CD4-positive, alpha-beta memory T cell (primary cell): ENCODE measurements around the gene P4HB. TPM values are rescaled to one million over a fixed set of nuclear protein-coding genes. Genes with fewer than 3 reads are reported as not detected.

Source experiments
- CTCF ChIA-PET: fragments of 350-600 bp; sonication (Branson Sonifier 250); formaldehyde crosslinking; loops from one replicate; lab custom pipeline; 2021; ENCODE audit warnings: inconsistent platforms; ENCODE audit not compliant: partially characterized antibody; lab: Charles Lee
- POLR2A ChIA-PET: fragments of 350-600 bp; sonication (Branson Sonifier 250); formaldehyde crosslinking; loops from one replicate; lab custom pipeline; 2021; ENCODE audit not compliant: partially characterized antibody; lab: Charles Lee
- DNase-seq, 5 donors: peaks; one replicate each; pipeline versions ENCODE4 v3.0.0 to v3.0.0-alpha.2; 2020 to 2022; ENCODE audit warnings: mixed read lengths in 1 of 5
- H3K27ac ChIP-seq: one replicate; pipeline ENCODE4 v1.7.0; 2013; ENCODE audit warnings: low read depth, low read length
- H3K27me3 ChIP-seq: 2 replicates; pipeline ENCODE4 v1.7.0; 2013; ENCODE audit warnings: mild to moderate bottlenecking, low read length, moderate library complexity; ENCODE audit not compliant: insufficient read depth
- H3K36me3 ChIP-seq: 2 replicates; pipeline ENCODE4 v1.7.0; 2013; ENCODE audit warnings: mild to moderate bottlenecking, low read length, moderate library complexity; ENCODE audit not compliant: insufficient read depth
- H3K4me1 ChIP-seq: 2 replicates; pipeline ENCODE4 v1.7.0; 2013; ENCODE audit warnings: mild to moderate bottlenecking, low read length, moderate library complexity; ENCODE audit not compliant: insufficient read depth
- H3K4me3 ChIP-seq, 2 donors: one replicate each; pipeline ENCODE4 v1.7.0; 2013; ENCODE audit warnings: low read length in 2 of 2, mild to moderate bottlenecking in 1 of 2
- H3K9me3 ChIP-seq, 2 donors: one replicate each; pipeline ENCODE4 v1.7.0; 2013; ENCODE audit warnings: low read length in 2 of 2, control low read depth in 1 of 2; ENCODE audit not compliant: control insufficient read depth in 1 of 2
- H3K27ac Mint-ChIP-seq, 7 donors: one replicate each; pipeline ENCODE4 v1.8.0; 2020 to 2021; ENCODE audit warnings: mixed read lengths in 7 of 7, mild to moderate bottlenecking in 6 of 7, inconsistent platforms in 3 of 7, moderate library complexity in 3 of 7
- H3K27me3 Mint-ChIP-seq, 2 donors: one replicate each; pipeline ENCODE4 v1.8.0; 2020 to 2021; ENCODE audit warnings: mixed read lengths in 2 of 2
- H3K36me3 Mint-ChIP-seq, 2 donors: one replicate each; pipeline ENCODE4 v1.8.0; 2020 to 2021; ENCODE audit warnings: mixed read lengths in 2 of 2, inconsistent platforms in 1 of 2, mild to moderate bottlenecking in 1 of 2
- H3K4me1 Mint-ChIP-seq, 4 donors: one replicate each; pipeline ENCODE4 v1.8.0; 2020 to 2021; ENCODE audit warnings: mixed read lengths in 4 of 4, mild to moderate bottlenecking in 1 of 4
- H3K4me3 Mint-ChIP-seq, 8 donors: one replicate each; pipeline ENCODE4 v1.8.0; 2020 to 2021; ENCODE audit warnings: mixed read lengths in 8 of 8, mild to moderate bottlenecking in 7 of 8, moderate library complexity in 6 of 8, inconsistent platforms in 3 of 8
- H3K9me3 Mint-ChIP-seq, 8 donors: one replicate each; pipeline ENCODE4 v1.8.0; 2020 to 2021; ENCODE audit warnings: mixed read lengths in 8 of 8, mild to moderate bottlenecking in 5 of 8, inconsistent platforms in 3 of 8, moderate library complexity in 1 of 8
- intact Hi-C: fragments of 100-400 bp; cut with micrococcal nuclease; formaldehyde crosslinking; loops from one replicate; pipeline ENCODE4 v1.15.1; 2023
- polyA plus RNA-seq, 2 donors: library from polyadenylated mRNA; unstranded; fragments of 300-500 nt; fragmentation: Illumina TruSeq; gene quantifications; one replicate each; pipeline ENCODE4 v1.2.3, GENCODE V29; 2021
- total RNA-seq, 2 experiments: library from RNA; stranded (reverse); gene quantifications; one replicate each; pipeline ENCODE4 v1.2.3, GENCODE V29; 2021

Gene P4HB
- total and polyA plus RNA-seq, 4 experiments from 2014 or later, result 272 to 409 (median 365) TPM

- POLR2A ChIA-PET, result no interaction called here
- peaks cover 6% of the 10 kb centered on the region in 2 donors for H3K27me3 Mint-ChIP-seq
- peaks cover 17% of the 10 kb centered on the region for H3K36me3 ChIP-seq
- CTCF ChIA-PET, result no interaction called here
- DNase-seq, result no peak
- no peak overlapping the region for H3K27ac Mint-ChIP-seq
- no peak overlapping the region for H3K27ac ChIP-seq
- peaks cover 7% of the 10 kb centered on the region in 2 donors for H3K36me3 Mint-ChIP-seq
- peaks cover 2 to 22% (median 7%) of the 10 kb centered on the region in 4 donors for H3K4me1 Mint-ChIP-seq
- peaks cover 13% of the 10 kb centered on the region for H3K4me1 ChIP-seq
- intact Hi-C loops, result no loop called here
- no peak overlapping the region for H3K4me3 ChIP-seq
- no peaks in the 10 kb centered on the region for H3K9me3 Mint-ChIP-seq
- peaks cover 4% of the 10 kb centered on the region for H3K27me3 ChIP-seq
- H3K9me3 ChIP-seq, result no peaks in the 10 kb centered on the region
- H3K4me3 Mint-ChIP-seq, result no peak overlapping the region
Observed at GRCh38 chr17:81905424-81905875, 45.1 kb upstream of the P4HB start.

GRCh38 chr17:81904600-81905423, 44.5 kb upstream of the P4HB start:
- Mint-ChIP-seq H3K27ac (no peak overlapping the region), H3K27me3 (peaks cover 6% of the 10 kb centered on the region in 2 donors), H3K4me1 (peaks cover 2 to 16% (median 7%) of the 10 kb centered on the region in 4 donors), H3K9me3 (no peaks in the 10 kb centered on the region), H3K36me3 (peaks cover 12 to 14% of the 10 kb centered on the region in 2 donors), H3K4me3 (no peak overlapping the region)
- CTCF ChIA-PET, result no interaction called here
- DNase-seq, result no peak
- Histone ChIP-seq H3K4me3 (no peak overlapping the region), H3K9me3 (no peaks in the 10 kb centered on the region), H3K27me3 (peaks cover 4% of the 10 kb centered on the region), H3K27ac (no peak overlapping the region), H3K4me1 (peaks cover 7% of the 10 kb centered on the region), H3K36me3 (peaks cover 22% of the 10 kb centered on the region)
- POLR2A ChIA-PET, result no interaction called here
- intact Hi-C loops, result no loop called here

DNA sequence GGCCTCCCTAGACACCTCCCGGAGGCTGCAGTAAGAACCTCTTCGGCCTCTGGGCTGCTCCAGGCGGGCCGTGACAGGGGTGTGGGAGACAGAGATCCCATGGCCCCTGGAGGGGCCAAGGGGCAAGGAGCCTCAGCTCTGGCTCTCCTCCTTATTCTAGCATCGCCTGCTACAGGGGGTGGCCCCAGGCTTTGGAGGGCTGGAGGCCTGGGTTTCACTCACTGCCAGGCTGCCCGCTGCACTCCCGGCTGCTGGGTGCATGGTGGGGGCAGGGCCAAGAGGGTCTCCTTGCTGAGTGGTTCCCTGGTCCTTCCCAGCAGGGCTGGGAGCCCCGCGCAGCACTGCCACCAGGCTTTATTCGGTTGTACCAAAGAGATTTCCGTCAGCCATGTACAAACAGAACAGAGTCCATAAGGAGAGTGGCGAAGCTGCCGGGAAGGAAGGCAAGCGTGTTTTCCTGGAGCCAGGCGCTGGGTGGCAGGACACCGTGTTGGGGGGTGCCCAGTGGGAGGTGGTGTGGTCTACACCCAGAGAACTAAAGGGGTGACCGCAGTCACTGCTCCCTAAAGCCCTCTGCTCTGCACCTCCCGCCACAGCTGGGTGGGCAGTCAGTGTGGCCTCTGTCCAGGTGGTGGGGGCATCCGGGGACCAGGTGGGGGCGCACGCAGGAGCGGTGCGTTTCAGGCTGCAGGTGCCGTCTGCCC, 43.7 kb upstream of the P4HB start:
- Mint-ChIP-seq H3K4me3 (no peak overlapping the region), H3K27me3 (peaks cover 6% of the 10 kb centered on the region in 2 donors), H3K9me3 (no peaks in the 10 kb centered on the region), H3K27ac (no peak overlapping the region), H3K4me1 (peaks cover 2 to 10% (median 7%) of the 10 kb centered on the region in 4 donors), H3K36me3 (peaks cover 14 to 15% of the 10 kb centered on the region in 2 donors)
- no peak overlapping the region for H3K4me3 ChIP-seq
- H3K36me3 ChIP-seq, result peaks cover 16% of the 10 kb centered on the region
- peaks cover 4% of the 10 kb centered on the region for H3K27me3 ChIP-seq
- DNase-seq, result peak in 1 of 5 donors; percentile 5
- ChIA-PET POLR2A (no interaction called here), CTCF (interaction anchor here (0.8 kb wide), 1 partner anchor 11 kb away, joined by 4 read pairs; no protein-coding TSS in a partner anchor)
- H3K4me1 ChIP-seq, result peaks cover 7% of the 10 kb centered on the region
- H3K9me3 ChIP-seq, result no peaks in the 10 kb centered on the region
- H3K27ac ChIP-seq, result no peak overlapping the region
- intact Hi-C loops, result no loop called here

DNA sequence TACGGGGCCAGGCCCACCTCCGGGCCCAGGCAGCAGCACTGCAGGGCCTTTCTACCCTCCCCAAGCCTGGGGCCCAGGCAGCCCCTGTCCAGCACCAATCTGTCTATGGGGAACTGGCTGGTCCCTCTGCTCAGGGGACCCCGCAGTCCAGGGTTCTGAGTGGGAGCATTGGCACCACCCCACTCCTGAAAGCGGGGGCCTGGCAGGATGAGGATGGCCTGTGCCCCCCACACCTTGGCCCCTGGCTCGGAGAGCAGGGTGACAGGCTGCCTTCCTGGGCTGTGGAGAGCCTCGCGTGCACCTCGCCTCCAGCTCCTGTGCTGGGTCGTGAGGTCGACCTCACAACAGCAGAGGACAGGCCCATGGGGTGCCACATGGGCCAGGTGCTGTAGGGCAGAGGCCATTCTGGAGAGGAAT, 43.1 kb upstream of the P4HB start:
- Histone ChIP-seq H3K36me3 (peaks cover 16% of the 10 kb centered on the region), H3K4me3 (no peak overlapping the region), H3K4me1 (peaks cover 7% of the 10 kb centered on the region), H3K27ac (no peak overlapping the region), H3K9me3 (no peaks in the 10 kb centered on the region), H3K27me3 (peaks cover 4% of the 10 kb centered on the region)
- peaks cover 14 to 15% of the 10 kb centered on the region in 2 donors for H3K36me3 Mint-ChIP-seq
- H3K9me3 Mint-ChIP-seq, result no peaks in the 10 kb centered on the region
- peaks cover 2 to 10% (median 7%) of the 10 kb centered on the region in 4 donors for H3K4me1 Mint-ChIP-seq
- H3K27ac Mint-ChIP-seq, result no peak overlapping the region
- intact Hi-C loops, result no loop called here
- H3K27me3 Mint-ChIP-seq, result peaks cover 6% of the 10 kb centered on the region in 2 donors
- H3K4me3 Mint-ChIP-seq, result peak overlapping the region in 1 of 8 donors; percentile 15
- POLR2A ChIA-PET, result no interaction called here
- CTCF ChIA-PET, result interaction anchor here (0.8 kb wide), 1 partner anchor 11 kb away, joined by 4 read pairs; no protein-coding TSS in a partner anchor
- DNase-seq, result peak in 1 of 5 donors; percentile 18

- peak in 1 of 5 donors; percentile 29 for DNase-seq
- no peak overlapping the region for H3K27ac ChIP-seq
- peaks cover 4% of the 10 kb centered on the region for H3K27me3 ChIP-seq
- H3K9me3 Mint-ChIP-seq, result no peaks in the 10 kb centered on the region
- H3K9me3 ChIP-seq, result no peaks in the 10 kb centered on the region
- peaks cover 7% of the 10 kb centered on the region for H3K4me1 ChIP-seq
- no peak overlapping the region for H3K27ac Mint-ChIP-seq
- H3K4me1 Mint-ChIP-seq, result peaks cover 2 to 10% (median 7%) of the 10 kb centered on the region in 4 donors
- H3K4me3 Mint-ChIP-seq, result no peak overlapping the region
- peaks cover 6% of the 10 kb centered on the region in 2 donors for H3K27me3 Mint-ChIP-seq
- peaks cover 22% of the 10 kb centered on the region for H3K36me3 ChIP-seq
- CTCF ChIA-PET, result no interaction called here
- intact Hi-C loops, result no loop called here
- POLR2A ChIA-PET, result no interaction called here
- H3K4me3 ChIP-seq, result no peak overlapping the region
- peaks cover 17 to 20% of the 10 kb centered on the region in 2 donors for H3K36me3 Mint-ChIP-seq
Observed at GRCh38 chr17:81902653-81903414, 42.5 kb upstream of the P4HB start.

DNA sequence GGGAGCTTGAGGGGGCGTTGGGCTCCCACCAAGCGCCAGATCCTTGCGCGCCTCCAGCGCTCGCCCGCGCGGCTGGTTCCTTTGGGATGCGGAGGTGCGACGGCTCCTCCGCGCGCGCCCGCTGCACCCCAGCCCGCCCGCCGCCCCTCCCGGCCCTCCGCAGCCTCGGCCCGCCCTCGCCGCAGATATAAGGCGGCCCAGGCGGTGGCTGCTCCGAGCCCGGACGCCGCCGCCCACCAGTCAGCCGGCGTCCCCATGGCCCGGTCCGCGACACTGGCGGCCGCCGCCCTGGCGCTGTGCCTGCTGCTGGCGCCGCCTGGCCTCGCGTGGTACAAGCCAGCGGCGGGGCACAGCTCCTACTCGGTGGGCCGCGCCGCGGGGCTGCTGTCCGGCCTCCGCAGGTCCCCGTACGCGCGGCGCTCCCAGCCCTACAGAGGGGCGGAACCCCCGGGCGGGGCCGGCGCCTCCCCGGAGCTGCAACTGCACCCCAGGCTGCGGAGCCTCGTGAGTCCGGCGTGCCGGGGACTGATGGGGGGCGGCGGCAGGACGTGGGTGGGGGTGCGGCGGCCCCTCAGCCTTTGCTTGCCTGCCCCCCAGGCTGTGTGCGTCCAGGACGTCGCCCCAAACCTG, 41.8 kb upstream of the P4HB start, which contains the start of gene NPB:
Gene NPB, plus strand, starts transcription at position 216 of the 630 bp plus-strand sequence. Its CDS starts 40 bp downstream, at position 256.
- Histone ChIP-seq H3K27me3 (peaks cover 4% of the 10 kb centered on the region), H3K4me1 (peaks cover 7% of the 10 kb centered on the region), H3K9me3 (no peaks in the 10 kb centered on the region), H3K36me3 (peaks cover 22% of the 10 kb centered on the region), H3K4me3 (no peak within 1 kb of the TSS), H3K27ac (no peak within 1 kb of the TSS)
- H3K27ac Mint-ChIP-seq, result peak within 1 kb of the TSS in 2 of 7 donors; percentile 22 to 42
- H3K9me3 Mint-ChIP-seq, result no peaks in the 10 kb centered on the region
- H3K36me3 Mint-ChIP-seq, result peaks cover 18 to 21% of the 10 kb centered on the region in 2 donors
- H3K4me3 Mint-ChIP-seq, result peak within 1 kb of the TSS in 3 of 8 donors; percentile 2 to 51 (median 10)
- ChIA-PET CTCF (no interaction called here), POLR2A (interaction anchor here (0.7 to 1.5 kb wide), 4 partner anchors 8 to 35 kb away, joined by 3 to 5 read pairs (median 4); partner anchors contain the start of genes PCYT2 and SIRT7)
- intact Hi-C loops, result no loop called here
- H3K4me1 Mint-ChIP-seq, result peaks cover 2 to 10% (median 7%) of the 10 kb centered on the region in 4 donors
- peaks cover 6% of the 10 kb centered on the region in 2 donors for H3K27me3 Mint-ChIP-seq
- peak in 1 of 5 donors; percentile 27 for DNase-seq
